ENCODE data around the gene CTAG2.

Gene CTAG2

DNA sequence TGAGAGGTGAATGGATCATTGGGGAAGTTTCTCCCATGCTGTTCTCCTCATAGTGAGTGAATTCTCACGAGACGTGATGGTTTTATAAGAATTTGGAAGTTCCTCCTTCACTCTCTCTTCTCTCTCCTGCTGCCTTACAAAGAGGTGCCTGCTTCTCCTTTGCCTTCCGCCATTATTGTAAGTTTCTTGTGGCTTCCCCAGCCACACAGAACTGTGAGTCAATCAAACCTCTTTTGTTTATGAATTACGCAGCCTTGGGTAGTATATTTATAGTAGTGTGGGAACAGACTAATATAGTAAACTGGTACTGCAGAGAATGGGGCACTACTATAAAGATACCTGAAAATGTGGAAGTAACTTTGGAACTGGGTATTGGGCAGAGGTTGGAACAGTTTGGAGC is 7.8 kb upstream of the CTAG2 start:
- H3K4me3 ChIP-seq (ENCODE audit: control insufficient read depth, low read depth, low read length) = no peak overlapping the region
- TF ChIP-seq CTCF (conservative IDR thresholded peaks at IDR 0.05; ENCODE audit: control insufficient read depth, insufficient read depth, low read depth, low read length) = no peak
- no peak for DNase-seq (ENCODE audit: low read depth)

- no peak overlapping the region for H3K4me3 ChIP-seq (ENCODE audit: control insufficient read depth, low read depth, low read length)
- no peak for TF ChIP-seq CTCF (conservative IDR thresholded peaks at IDR 0.05; ENCODE audit: control insufficient read depth, insufficient read depth, low read depth, low read length)
- no peak for DNase-seq (ENCODE audit: low read depth)
Observed at GRCh38 chrX:154660541-154660940, 7.2 kb upstream of the CTAG2 start.

GRCh38 chrX:154658957-154659356 is 5.6 kb upstream of the CTAG2 start:
- H3K4me3 ChIP-seq (ENCODE audit: control insufficient read depth, low read depth, low read length) = no peak overlapping the region
- no peak for TF ChIP-seq CTCF (conservative IDR thresholded peaks at IDR 0.05; ENCODE audit: control insufficient read depth, insufficient read depth, low read depth, low read length)
- no peak for DNase-seq (ENCODE audit: low read depth)

- no peak for DNase-seq (ENCODE audit: low read depth)
- no peak for TF ChIP-seq CTCF (conservative IDR thresholded peaks at IDR 0.05; ENCODE audit: control insufficient read depth, insufficient read depth, low read depth, low read length)
- H3K4me3 ChIP-seq (ENCODE audit: control insufficient read depth, low read depth, low read length) = no peak overlapping the region
Observed at GRCh38 chrX:154658187-154658586, 4.8 kb upstream of the CTAG2 start.

DNA sequence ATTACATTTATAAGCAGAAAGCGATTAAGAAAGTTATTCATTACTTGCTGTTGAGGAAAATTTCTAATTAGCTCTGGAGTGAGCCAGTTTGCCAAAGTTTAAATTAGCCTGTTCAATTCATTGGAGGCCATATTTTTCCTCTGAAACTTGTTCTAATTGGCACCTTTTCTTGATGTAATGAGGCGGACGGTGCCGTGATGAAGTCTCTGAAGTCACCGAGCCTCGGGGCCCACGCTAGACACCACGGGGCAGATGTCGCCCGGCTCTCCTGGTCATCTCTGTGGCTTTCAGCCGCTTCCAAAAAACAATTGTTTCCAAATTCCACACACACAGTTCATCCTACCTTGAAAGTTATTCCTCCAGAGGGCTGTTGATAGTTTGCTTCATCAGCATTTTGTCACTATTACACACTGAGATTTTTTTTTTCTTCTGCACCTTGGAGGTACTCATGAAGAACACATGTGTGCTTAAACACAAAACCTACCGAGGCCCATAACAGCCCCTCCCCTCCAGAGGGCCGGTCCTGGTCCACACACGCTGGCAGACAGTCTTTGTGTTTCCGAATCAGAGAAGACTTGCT is 3.9 kb upstream of the CTAG2 start:
- no peak for TF ChIP-seq CTCF (conservative IDR thresholded peaks at IDR 0.05; ENCODE audit: control insufficient read depth, insufficient read depth, low read depth, low read length)
- no peak for DNase-seq (ENCODE audit: low read depth)
- H3K4me3 ChIP-seq (ENCODE audit: control insufficient read depth, low read depth, low read length) = no peak overlapping the region

DNA sequence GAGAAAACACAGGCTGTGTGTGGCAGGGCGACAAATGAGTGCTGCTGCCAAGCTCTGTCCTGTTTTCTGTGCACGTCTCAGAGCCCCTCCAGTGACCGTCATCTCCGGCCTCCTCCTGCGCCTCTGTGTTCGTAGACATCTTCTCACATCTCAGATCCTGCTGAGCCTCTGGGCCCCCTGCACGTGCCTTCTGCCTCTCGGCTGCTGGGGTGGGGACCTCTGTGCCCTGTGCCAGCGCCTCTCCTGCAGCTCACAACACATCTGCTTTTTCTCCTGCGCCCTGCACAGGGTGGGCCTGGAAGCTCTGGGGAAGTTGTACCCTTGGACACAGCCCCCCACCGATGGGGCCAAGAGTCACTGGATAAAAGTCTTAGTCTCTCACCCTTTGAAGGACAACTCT is 2.4 kb upstream of the CTAG2 start:
- H3K4me3 ChIP-seq (ENCODE audit: control insufficient read depth, low read depth, low read length) = no peak overlapping the region
- no peak for DNase-seq (ENCODE audit: low read depth)
- TF ChIP-seq CTCF (conservative IDR thresholded peaks at IDR 0.05; ENCODE audit: control insufficient read depth, insufficient read depth, low read depth, low read length) = no peak

DNA sequence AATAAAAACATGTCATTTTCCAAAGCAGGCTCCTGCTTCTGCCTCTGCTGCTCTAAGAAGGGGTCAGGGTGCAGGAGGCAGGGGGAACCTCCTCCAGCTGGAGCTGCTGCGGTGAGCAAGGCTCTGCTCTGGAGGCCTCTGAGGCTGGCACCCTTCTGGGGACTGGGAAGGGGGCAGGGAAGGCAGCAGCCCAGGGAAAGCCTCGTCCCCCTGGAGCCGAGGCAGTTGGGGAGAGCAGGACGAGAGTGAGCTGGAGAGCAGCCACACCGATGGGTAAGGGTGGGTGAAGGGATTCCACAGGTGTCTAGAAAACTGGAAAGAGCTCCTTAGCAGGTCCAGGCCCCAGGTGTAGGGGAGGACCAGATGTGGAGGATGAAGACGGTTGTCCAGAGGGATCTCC is 2.0 kb upstream of the CTAG2 start:
- no peak for TF ChIP-seq CTCF (conservative IDR thresholded peaks at IDR 0.05; ENCODE audit: control insufficient read depth, insufficient read depth, low read depth, low read length)
- no peak overlapping the region for H3K4me3 ChIP-seq (ENCODE audit: control insufficient read depth, low read depth, low read length)
- no peak for DNase-seq (ENCODE audit: low read depth)

Data from fibroblast of mammary gland (primary cell).